HG03575 (cell line): ENCODE data around the gene PVRIG.
"Not testable (repeated sequence)": the region's sequence is repeated elsewhere in the genome, so short reads cannot be mapped to it uniquely, and the experiment has no call there.

ENCODE experiments used
- ATAC-seq: cut with Tn5 transposase; IDR thresholded peaks from one replicate; pipeline ENCODE4 v1.9.1; 2021; ENCODE audit not compliant: unreplicated experiment, insufficient number of reproducible peaks, low FRiP score; ENCODE audit errors: extremely low read depth

The PVRIG gene

GRCh38 chr7:100221767-100222444 lies 2.2 kb downstream of the PVRIG start:
- no peak for ATAC-seq

- no peak for ATAC-seq
Observed at GRCh38 chr7:100222445-100223132, 2.8 kb downstream of the PVRIG start.

GRCh38 chr7:100223376-100223927 lies 3.7 kb downstream of the PVRIG start:
- not testable (repeated sequence) for ATAC-seq

GRCh38 chr7:100224891-100225290 lies 5.1 kb downstream of the PVRIG start:
- ATAC-seq, result not testable (repeated sequence)

- ATAC-seq, result not testable (repeated sequence)
Observed at GRCh38 chr7:100234660-100235317, 15.0 kb downstream of the PVRIG start.

- not testable (repeated sequence) for ATAC-seq
Observed at GRCh38 chr7:100239975-100240374, 20.2 kb downstream of the PVRIG start.

GRCh38 chr7:100243385-100243784 lies 23.6 kb downstream of the PVRIG start:
- ATAC-seq, result not testable (repeated sequence)

- not testable (repeated sequence) for ATAC-seq
Observed at GRCh38 chr7:100244988-100245605, 25.3 kb downstream of the PVRIG start.

- not testable (repeated sequence) for ATAC-seq
Observed at GRCh38 chr7:100246121-100246864, 26.5 kb downstream of the PVRIG start.

- not testable (repeated sequence) for ATAC-seq
Observed at GRCh38 chr7:100246865-100247137, 27.1 kb downstream of the PVRIG start.

GRCh38 chr7:100247152-100247757 lies 27.5 kb downstream of the PVRIG start:
- no peak for ATAC-seq

- no peak for ATAC-seq
Observed at GRCh38 chr7:100248483-100248882, 28.7 kb downstream of the PVRIG start.

- ATAC-seq, result no peak
Observed at GRCh38 chr7:100257017-100257416, 37.3 kb downstream of the PVRIG start.

GRCh38 chr7:100259984-100260383 lies 40.2 kb downstream of the PVRIG start:
- not testable (repeated sequence) for ATAC-seq

- ATAC-seq, result not testable (repeated sequence)
Observed at GRCh38 chr7:100262896-100263295, 43.1 kb downstream of the PVRIG start.

- ATAC-seq, result not testable (repeated sequence)
Observed at GRCh38 chr7:100264223-100264622, 44.5 kb downstream of the PVRIG start.

GRCh38 chr7:100264669-100265165 lies 45.0 kb downstream of the PVRIG start:
- ATAC-seq, result not testable (repeated sequence)

GRCh38 chr7:100265851-100266250 lies 46.1 kb downstream of the PVRIG start:
- ATAC-seq, result not testable (repeated sequence)
